ENCODE measurements around the gene TAAR8. TPM values are rescaled to one million over a fixed set of nuclear protein-coding genes. Genes with fewer than 3 reads are reported as not detected.
A peak's percentile ranks its signal among the peaks of the same experiment; 100 is the strongest.

TAAR8 gene
- total and polyA plus RNA-seq, 2 of the 13 experiments (the other 11 are each of a cell fraction or from before 2014, with no cell fraction given), result 0.07 TPM; not detected in 1

- H3K79me2 ChIP-seq (ENCODE audit: insufficient read depth, low read length), result no peaks in the 10 kb centered on the region
- ChIA-PET POLR2A (no interaction called here), CTCF (ENCODE audit: low intra/inter-chr PET ratio, low total read pairs) (no interaction called here)
- no peaks in the 10 kb centered on the region for H3K9me3 ChIP-seq (ENCODE audit: low read length)
- no peak overlapping the region for H3K4me3 ChIP-seq (replicated peaks in 1 of 3; ENCODE audit: insufficient read depth in 1 of 3, low read depth in 2 of 3, low read length in 3 of 3)
- H3K36me3 ChIP-seq (replicated peaks in 1 of 2; ENCODE audit: control insufficient read depth in 1 of 2, insufficient read depth in 2 of 2, low read length in 2 of 2), result no peaks in the 10 kb centered on the region
- H3K27ac ChIP-seq (ENCODE audit: extremely low read length, insufficient read depth, low read length), result no peak overlapping the region
- no peaks in the 10 kb centered on the region for H3K27me3 ChIP-seq (ENCODE audit: control insufficient read depth in 1 of 2, insufficient read depth in 2 of 2, low read length in 2 of 2)
- FAIRE-seq, result no peak
- no peaks in the 10 kb centered on the region for H4K20me1 ChIP-seq (ENCODE audit: insufficient read depth, low read length)
- in situ Hi-C loops (cut with HindIII; ENCODE audit: extremely low pct_ligation_motif_present, low pct_unique_long_range_greater_than_20kb) (no loop called here), intact Hi-C loops (cut with micrococcal nuclease; ENCODE audit: unreplicated experiment) (no loop called here)
- H2AFZ ChIP-seq (ENCODE audit: low read length), result no peak overlapping the region
- no TSS peak for BruUV-seq (replicated peaks)
- H3K4me2 ChIP-seq (ENCODE audit: low read depth, low read length), result no peak overlapping the region
- H3K4me1 ChIP-seq (ENCODE audit: insufficient read depth, low read length), result no peaks in the 10 kb centered on the region
- no peak for DNase-seq (ENCODE audit: low spot score)
- TF ChIP-seq MAFK (conservative IDR thresholded peaks at IDR 0.05 in 1 of 2, IDR thresholded peaks at IDR 0.05 in 1 of 2; ENCODE audit: low read length in 2 of 2) (peak; percentile 57 to 64), MAFF (IDR thresholded peaks at IDR 0.05; ENCODE audit: low read depth, low read length) (peak; percentile 44; the same call in 1 of the 2 replicates), MED1 (CRISPR knock-in tag; IDR thresholded peaks at IDR 0.05) (no peak), FIP1L1 (IDR thresholded peaks at IDR 0.05; ENCODE audit: borderline replicate concordance, insufficient read depth, low read depth, low read length) (no peak), ZNF501 (CRISPR knock-in tag; IDR thresholded peaks at IDR 0.05) (no peak), FOXM1 (CRISPR knock-in tag; IDR thresholded peaks at IDR 0.05) (no peak), STAT5B (CRISPR knock-in tag; IDR thresholded peaks at IDR 0.05) (no peak), MNT (IDR thresholded peaks at IDR 0.05) (no peak)
- H3K9ac ChIP-seq (ENCODE audit: insufficient read depth, low read depth, low read length), result no peak overlapping the region
- no peak for ATAC-seq
These were observed 7.6 kb upstream of the TAAR8 start for GRCh38 chr6:132544826-132545225.

All from HepG2 (cell line).